GM19324 (cell line): ENCODE measurements around the gene P4HA2.

Experiments used
- ATAC-seq: cut with Tn5 transposase; IDR thresholded peaks from one replicate; pipeline ENCODE4 v1.9.1; 2021; ENCODE audit warnings: mild to moderate bottlenecking, moderate library complexity; ENCODE audit not compliant: unreplicated experiment, low FRiP score

Gene P4HA2

GRCh38 chr5:132205385-132206125 is 22.1 kb downstream of the P4HA2 start:
- ATAC-seq = no peak

DNA sequence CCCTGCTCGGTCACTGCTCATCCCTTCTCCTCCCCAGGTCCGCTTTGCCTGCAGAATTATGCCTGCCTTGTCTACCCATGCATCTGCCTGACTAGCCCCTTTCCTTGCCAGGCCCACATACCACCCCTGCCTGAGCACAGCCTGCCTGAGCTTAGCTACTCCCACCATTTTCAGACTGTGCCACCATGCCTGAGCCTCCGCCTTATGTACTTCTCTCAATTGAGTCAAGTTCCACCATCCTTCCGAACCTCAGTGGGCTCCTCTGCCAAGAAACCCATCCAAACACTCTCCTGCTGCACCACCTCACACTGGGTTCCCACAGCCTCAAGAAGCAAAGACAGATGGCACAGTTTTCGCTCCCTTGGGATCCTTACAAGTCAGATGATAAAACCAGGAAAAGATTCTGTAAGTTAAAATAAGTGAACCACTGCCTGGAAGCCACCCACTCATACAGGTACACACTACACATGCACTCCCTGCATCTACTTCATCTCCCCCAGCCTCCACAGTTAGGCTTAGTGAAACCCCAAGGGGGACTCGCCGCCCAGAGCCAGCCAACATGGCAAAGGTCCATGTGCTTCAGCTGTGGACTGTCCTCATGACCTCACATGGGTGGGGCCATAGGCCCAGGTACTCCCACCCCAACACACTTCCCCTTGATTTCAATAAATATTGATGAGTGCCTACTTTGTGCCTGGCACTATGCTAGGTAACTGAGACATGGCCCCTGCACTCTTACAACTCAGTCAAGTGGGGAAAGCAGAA is 23.1 kb downstream of the P4HA2 start:
- no peak for ATAC-seq

DNA sequence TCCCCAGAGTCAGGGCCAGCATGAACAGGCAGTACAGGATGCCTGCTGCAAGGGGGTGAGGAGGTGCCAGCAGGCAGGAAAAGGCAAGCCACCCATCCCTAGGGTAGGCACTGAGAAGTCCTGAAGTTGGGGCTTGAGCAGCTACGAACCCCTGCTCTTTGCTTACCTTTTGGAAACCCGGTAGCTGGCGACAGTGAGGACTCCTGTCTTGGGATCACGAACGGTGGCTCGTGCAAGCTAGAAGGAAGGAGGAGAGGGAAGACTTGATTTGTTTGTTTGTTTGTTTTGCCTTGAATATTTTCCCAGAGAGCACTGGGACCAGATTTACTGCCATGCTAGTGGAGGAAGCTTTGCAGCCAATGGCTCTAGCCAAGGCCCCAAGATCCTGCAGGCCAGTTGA is 23.7 kb downstream of the P4HA2 start:
- ATAC-seq = no peak

GRCh38 chr5:132203464-132203818 is 24.2 kb downstream of the P4HA2 start:
- ATAC-seq = no peak

- ATAC-seq = no peak
Observed at GRCh38 chr5:132202711-132203463, 24.8 kb downstream of the P4HA2 start.

GRCh38 chr5:132199116-132199680 is 28.5 kb downstream of the P4HA2 start:
- ATAC-seq = no peak

DNA sequence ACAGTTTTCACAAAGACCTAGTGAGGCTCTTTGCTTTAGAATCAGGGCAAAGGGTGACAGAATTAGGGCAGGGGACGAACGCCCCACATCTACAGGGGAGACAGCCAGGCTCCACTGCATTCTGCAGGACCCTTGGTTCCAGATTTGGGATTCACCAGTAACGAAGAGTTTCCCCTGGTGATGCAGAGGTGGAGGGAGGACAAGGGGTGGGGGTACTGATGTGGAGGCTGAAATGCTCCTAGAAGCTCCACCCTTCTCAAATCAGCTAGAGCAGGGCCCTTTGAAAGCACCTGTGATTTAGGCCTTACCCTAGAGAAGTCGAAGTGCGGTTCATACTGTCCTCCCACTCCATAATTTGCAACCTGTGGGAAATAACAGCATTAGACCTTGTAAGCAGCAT is 29.1 kb downstream of the P4HA2 start:
- ATAC-seq = no peak

- ATAC-seq = no peak
Observed at GRCh38 chr5:132195727-132196126, 31.9 kb downstream of the P4HA2 start.

GRCh38 chr5:132193165-132193694 is 34.4 kb downstream of the P4HA2 start:
- ATAC-seq = no peak

GRCh38 chr5:132190161-132190817 is 37.4 kb downstream of the P4HA2 start:
- peak; percentile 71 for ATAC-seq

DNA sequence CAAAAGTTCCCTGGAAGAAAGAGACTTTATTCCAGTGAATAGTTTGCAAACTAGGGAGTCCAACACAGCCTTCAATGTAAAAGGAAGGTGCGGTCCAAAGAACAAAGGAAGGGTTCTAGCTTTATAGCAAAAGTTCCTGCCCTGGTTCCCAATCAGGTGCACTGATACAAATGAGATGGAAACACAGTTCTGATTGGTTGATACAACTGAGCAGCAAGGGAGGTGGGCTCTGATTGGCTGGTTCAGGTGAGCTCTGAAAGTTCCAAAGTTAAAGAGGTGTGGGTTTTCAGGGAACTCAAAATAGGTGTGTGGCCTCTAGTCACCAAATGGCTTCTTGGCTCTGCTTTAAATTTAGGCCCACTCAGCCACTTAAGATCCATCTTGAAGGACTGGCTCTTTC is 43.1 kb downstream of the P4HA2 start:
- ATAC-seq = no peak

GRCh38 chr5:132183723-132184122 is 43.9 kb downstream of the P4HA2 start:
- ATAC-seq = no peak

GRCh38 chr5:132182359-132183040 is 45.2 kb downstream of the P4HA2 start:
- ATAC-seq = no peak

DNA sequence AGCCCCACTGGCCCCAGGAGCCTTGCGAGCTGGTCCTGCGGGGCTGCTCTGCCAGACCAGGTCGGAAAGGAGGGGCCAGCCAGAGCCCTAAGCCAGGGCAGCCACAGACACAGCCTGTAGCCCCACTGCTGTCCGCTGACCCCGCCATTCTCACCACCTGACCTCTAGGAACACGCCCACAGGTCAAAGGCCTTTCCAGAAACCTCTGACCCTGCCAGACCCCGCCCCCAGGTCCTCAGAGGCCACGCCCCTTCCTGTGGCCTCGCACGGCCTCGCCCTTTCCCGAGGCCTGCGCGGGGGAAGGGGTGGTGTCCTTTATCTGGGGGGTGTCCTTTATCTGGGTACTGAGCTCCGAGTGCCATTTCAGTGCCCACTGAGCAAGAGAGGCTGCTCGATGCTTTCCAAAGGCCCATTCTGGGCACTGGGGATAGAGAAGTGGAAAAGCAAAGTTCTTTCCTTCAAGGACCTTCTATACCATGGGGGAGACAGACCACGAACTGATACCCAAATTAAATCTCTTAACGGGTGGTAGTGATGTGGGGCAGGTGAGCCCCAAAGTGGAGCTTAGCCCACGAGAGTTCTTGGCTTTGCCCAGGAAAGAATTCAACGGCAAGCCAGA is 46.5 kb downstream of the P4HA2 start:
- ATAC-seq = no peak

DNA sequence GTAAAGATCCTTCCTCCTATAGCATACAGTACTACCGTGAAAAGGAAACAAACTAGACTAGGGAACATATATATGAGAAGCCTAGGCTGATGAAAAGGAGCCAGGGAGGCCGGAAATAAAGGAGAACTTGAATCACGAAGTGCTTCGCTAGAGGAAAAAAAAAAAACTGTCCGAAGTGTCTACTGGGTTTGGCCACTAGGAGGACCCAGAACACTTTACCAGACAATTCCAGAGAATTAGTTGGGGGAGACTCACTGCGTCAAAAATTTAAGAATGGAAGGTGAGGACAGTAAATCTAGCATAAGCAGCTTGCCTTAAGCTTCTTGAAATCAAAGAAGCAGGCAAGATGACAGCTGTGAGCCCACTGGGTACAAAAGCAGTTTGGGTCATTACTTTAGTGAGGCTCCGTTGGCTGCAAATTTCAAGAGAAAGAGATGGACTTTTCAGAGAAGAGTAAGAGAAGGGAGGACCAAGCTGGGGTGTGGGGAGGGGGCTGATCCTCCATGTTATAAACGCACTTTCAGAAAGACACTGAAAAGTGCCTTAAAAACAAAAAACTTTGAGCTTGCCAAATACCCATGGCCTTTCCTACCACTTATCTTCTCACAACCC is 47.4 kb downstream of the P4HA2 start:
- ATAC-seq = no peak

DNA sequence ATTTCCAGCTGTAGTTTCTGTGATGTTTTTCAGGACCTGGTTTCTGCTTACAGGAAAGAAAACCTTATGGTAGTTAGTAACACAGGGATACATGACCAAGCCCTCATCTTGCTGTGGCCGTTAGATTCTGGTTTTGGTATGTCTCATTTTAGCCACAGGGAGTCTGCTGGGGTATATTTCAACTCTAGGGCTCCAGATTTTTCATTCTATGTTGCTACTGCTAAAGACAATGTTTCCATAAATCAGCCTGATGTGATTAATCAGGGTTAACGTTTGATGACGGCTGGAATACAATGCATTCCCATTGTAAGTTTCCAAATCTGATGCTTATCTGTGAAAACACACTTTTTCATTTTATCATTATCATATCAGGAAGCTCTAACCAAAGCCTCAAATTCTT is 48.2 kb downstream of the P4HA2 start:
- ATAC-seq = no peak

DNA sequence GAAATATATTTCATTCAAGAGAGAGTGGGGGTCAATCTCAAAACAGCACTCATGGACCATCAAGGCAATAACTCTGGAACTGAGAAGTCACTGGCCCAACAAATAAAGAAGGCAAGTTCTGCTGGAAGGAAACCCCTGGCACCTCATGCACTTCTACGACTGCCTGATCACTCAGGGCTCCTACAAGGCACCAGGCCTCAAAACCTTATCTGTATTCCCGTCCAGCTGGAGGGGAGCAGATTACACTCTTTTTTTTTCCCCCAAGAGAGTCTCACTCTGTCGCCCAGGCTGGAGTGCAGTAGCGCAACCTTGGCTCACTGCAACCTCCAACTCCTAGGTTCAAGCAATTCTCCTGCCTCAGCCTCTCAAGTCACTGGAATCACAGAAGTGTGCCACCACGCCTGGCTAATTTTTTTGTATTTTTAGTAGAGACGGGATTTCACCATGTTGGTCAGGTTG is 49.9 kb downstream of the P4HA2 start:
- no peak for ATAC-seq

- ATAC-seq = no peak
Observed at GRCh38 chr5:132176987-132177386, 50.7 kb downstream of the P4HA2 start.

DNA sequence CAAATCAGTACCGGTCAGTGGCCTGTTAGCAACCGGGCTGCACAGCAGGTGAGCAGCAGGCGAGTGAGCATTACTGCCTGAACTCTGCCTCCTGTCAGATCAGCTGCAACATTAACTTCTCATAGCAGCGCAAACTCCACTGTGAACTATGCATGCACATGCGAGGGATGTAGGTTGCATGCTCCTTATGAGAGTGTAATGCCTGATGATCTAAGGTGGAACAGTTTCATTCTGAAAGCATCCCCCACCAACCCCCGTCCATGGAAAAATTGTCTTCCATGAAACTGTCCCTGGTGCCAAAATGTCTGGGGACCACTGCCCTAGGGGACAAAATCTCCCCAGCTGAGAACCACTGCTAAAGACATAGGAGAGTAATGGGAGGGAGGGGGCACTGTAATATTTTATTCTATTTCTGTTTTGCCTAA is 51.1 kb downstream of the P4HA2 start:
- ATAC-seq = no peak
